K562 (cell line): ENCODE data around the gene EGR1. TPM values are rescaled to one million over a fixed set of nuclear protein-coding genes. Genes with fewer than 3 reads are reported as not detected.
"Not testable (repeated sequence)": the region's sequence is repeated elsewhere in the genome, so short reads cannot be mapped to it uniquely, and the experiment has no call there.

Experiments
- ATAC-seq: fragments of 200-7000 bp; cut with Tn5 transposase; 3 replicates; pipeline ENCODE4 v1.9.1; 2020; ENCODE audit warnings: moderate library complexity
- BruUV-seq: library from RNA; stranded (reverse); fragments of 400-500 nt; replicated peaks from 2 replicates; lab custom pipeline; 2021; lab: Mats Ljungman, UMichigan
- CTCF ChIA-PET: fragments of 300-600 bp; formaldehyde crosslinking; extraction: SDS; loops from one replicate; lab custom pipeline; 2021; ENCODE audit warnings: low intra/inter-chr PET ratio; lab: Yijun Ruan, JAX
- POLR2A ChIA-PET: fragments of 300-600, 350-650 bp; sonication (Branson Sonifier 250); formaldehyde crosslinking; extraction: SDS; loops from one replicate; lab custom pipeline; 2021; ENCODE audit warnings: antibody characterized with exemption, inconsistent platforms; lab: Yijun Ruan, JAX
- DNase-seq, 4 experiments: peaks; one replicate each; pipeline versions ENCODE4 v3.0.0 to v3.0.0-alpha.2; 2011 to 2018; ENCODE audit warnings: low spot score in 3 of 4, mixed read lengths in 3 of 4; ENCODE audit errors: extremely low read depth in 1 of 4
- FAIRE-seq: peaks from 2 replicates; lab custom pipeline; 2011; peaks lifted over from hg19 to GRCh38; lab: Jason Lieb, UNC
- H2AFZ ChIP-seq: 2 replicates; pipeline ENCODE4 v1.6.0; 2011; ENCODE audit warnings: low read depth, low read length, control low read depth, inconsistent platforms
- H3K27ac ChIP-seq: fragments of 200-600 bp; 3 replicates; pipeline ENCODE4 v1.8.0; 2011; ENCODE audit warnings: low read depth, mild to moderate bottlenecking, control low read depth, inconsistent platforms, low read length, moderate library complexity, mixed read lengths; ENCODE audit errors: extremely low read depth
- H3K27me3 ChIP-seq, 2 experiments: fragments of 300-600 bp in 1 of 2; 2 replicates in 1 of 2; 3 replicates in 1 of 2; pipeline versions ENCODE4 v1.6.0 to v1.8.0; 2011; ENCODE audit warnings: inconsistent platforms in 2 of 2, low read length in 2 of 2, mild to moderate bottlenecking in 1 of 2, mixed read lengths in 1 of 2, moderate library complexity in 1 of 2; ENCODE audit not compliant: control insufficient read depth in 2 of 2, insufficient read depth in 2 of 2
- H3K36me3 ChIP-seq: fragments of 300-600 bp; 3 replicates; pipeline ENCODE4 v1.8.0; 2011; ENCODE audit warnings: mild to moderate bottlenecking, low read length, inconsistent platforms; ENCODE audit not compliant: control insufficient read depth, insufficient read depth
- H3K4me1 ChIP-seq, 2 experiments: fragments of 200-600 bp in 1 of 2; replicated peaks in 1 of 2; 2 replicates in 1 of 2; 3 replicates in 1 of 2; pipeline versions ENCODE4 v1.5.1 to v1.8.0; 2011; ENCODE audit warnings: inconsistent platforms in 2 of 2, low read length in 2 of 2, mild to moderate bottlenecking in 1 of 2, mixed read lengths in 1 of 2, moderate library complexity in 1 of 2; ENCODE audit not compliant: control insufficient read depth in 2 of 2, insufficient read depth in 2 of 2
- H3K4me2 ChIP-seq: 2 replicates; pipeline ENCODE4 v1.6.1; 2011; ENCODE audit warnings: low read length, control low read depth, inconsistent platforms, mixed read lengths; ENCODE audit not compliant: insufficient read depth
- H3K4me3 ChIP-seq: fragments of 200-600 bp; sonication (generic), shearing (Covaris generic); 2 replicates; pipeline ENCODE4 v1.5.1; 2016; ENCODE audit warnings: control low read depth, inconsistent platforms
- H3K79me2 ChIP-seq: fragments of 200-600 bp; 3 replicates; pipeline ENCODE4 v1.8.0; 2011; ENCODE audit warnings: low read length, inconsistent platforms; ENCODE audit not compliant: control insufficient read depth, insufficient read depth
- H3K9ac ChIP-seq, 2 experiments: 2 replicates each; pipeline versions ENCODE4 v1.6.0 to v1.6.1; 2011; ENCODE audit warnings: low read depth in 2 of 2, low read length in 2 of 2, control low read depth in 1 of 2, inconsistent platforms in 1 of 2, mild to moderate bottlenecking in 1 of 2, mixed read lengths in 1 of 2; ENCODE audit not compliant: insufficient read depth in 1 of 2
- H3K9me1 ChIP-seq: one replicate; pipeline ENCODE4 v1.6.0; 2011; ENCODE audit warnings: inconsistent platforms, mild to moderate bottlenecking, low read length, moderate library complexity; ENCODE audit not compliant: control insufficient read depth, insufficient read depth
- H3K9me3 ChIP-seq: replicated peaks from 2 replicates; pipeline ENCODE4 v1.5.1; 2011; ENCODE audit warnings: low read depth, low read length, inconsistent platforms; ENCODE audit not compliant: control insufficient read depth, insufficient read depth
- H4K20me1 ChIP-seq: replicated peaks from 2 replicates; pipeline ENCODE4 v1.6.1; 2011; ENCODE audit warnings: low read length, inconsistent platforms, mixed read lengths; ENCODE audit not compliant: control insufficient read depth, insufficient read depth
- SETDB1 ChIP-seq: IDR thresholded peaks from one replicate; pipeline ENCODE4 v1.6.1; 2012; ENCODE audit warnings: low read length, control low read depth, inconsistent platforms
- ZNF431 ChIP-seq: sonication (generic); formaldehyde crosslinking; IDR thresholded peaks from 2 replicates; pipeline ENCODE4 v1.8.0; 2022; ENCODE audit warnings: mild to moderate bottlenecking, missing genetic modification reagents
- WGBS: fragments of 100-300 bp; shearing (Covaris generic); methylation state at CpG from one replicate; pipeline ENCODE4 v1.1.6; 2016; ENCODE audit warnings: low coverage, mixed read lengths; ENCODE audit not compliant: insufficient coverage; ENCODE audit errors: missing lambda C conversion rate; 5-methylcytosine and 5-hydroxymethylcytosine counted together
- in situ Hi-C: fragments of 300-500 bp; cut with MboI; formaldehyde crosslinking; loops from 4 replicates; pipeline ENCODE4 v1.15.0; 2018; ENCODE audit warnings: inconsistent platforms, mixed read lengths
- intact Hi-C: fragments of 100-400 bp; cut with micrococcal nuclease; formaldehyde crosslinking; loops from 2 replicates; pipeline ENCODE4 v1.14.2; 2022
- polyA plus RNA-seq, 8 experiments: library from polyadenylated mRNA; depleted of rRNA in 4 of 8; stranded (reverse) in 5 of 8; unstranded in 3 of 8; fragments of >200 nt; fragmentation: Nextera tagmentation in 2 of 8; fragmentation: Illumina TruSeq in 1 of 8; extraction: Ambion mirVana in 2 of 8; extraction: Trizol in 1 of 8; gene quantifications; 2 replicates each; pipeline versions ENCODE4 v1.2.1 to v1.2.3, GENCODE V29; 2011 to 2014; ENCODE audit warnings: inconsistent platforms in 1 of 8, missing spikeins in 1 of 8
- total RNA-seq, 7 experiments: library from RNA; depleted of rRNA in 6 of 7; stranded (reverse); fragments of >200 nt in 6 of 7; fragmentation: Illumina TruSeq in 2 of 7; extraction: Trizol in 2 of 7; gene quantifications; 2 replicates each; pipeline versions ENCODE4 v1.2.1 to v1.2.3, GENCODE V29; 2011 to 2021; ENCODE audit warnings: low replicate concordance in 1 of 7
- TF ChIP-seq, protein P1 (sequence below): fragments of 450-650 bp; formaldehyde crosslinking; IDR thresholded peaks from 2 replicates; pipeline ENCODE4 v1.4.0; 2020; ENCODE audit warnings: mild to moderate bottlenecking, moderate library complexity

The EGR1 gene
- total and polyA plus RNA-seq, 9 of the 15 experiments (the other 6 are each of a cell fraction or from before 2014, with no cell fraction given), result 1.3 to 132 (median 21.5) TPM

DNA sequence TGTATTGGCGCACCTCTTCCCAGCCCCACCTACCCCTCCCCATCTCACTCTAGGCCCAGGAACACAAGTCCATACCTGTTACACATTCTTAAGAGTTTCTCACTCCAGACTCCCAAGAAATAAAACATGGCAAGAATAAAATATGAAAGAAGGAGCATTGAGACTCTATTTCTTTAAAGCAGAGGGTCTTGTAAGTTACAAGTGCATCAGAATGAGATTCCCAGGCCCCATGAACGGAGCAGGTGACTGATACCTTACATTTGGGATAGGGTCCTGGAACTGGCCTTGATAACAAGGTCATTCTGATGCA is 5.7 kb downstream of the EGR1 start (continued):
- TF ChIP-seq, protein P1, sequence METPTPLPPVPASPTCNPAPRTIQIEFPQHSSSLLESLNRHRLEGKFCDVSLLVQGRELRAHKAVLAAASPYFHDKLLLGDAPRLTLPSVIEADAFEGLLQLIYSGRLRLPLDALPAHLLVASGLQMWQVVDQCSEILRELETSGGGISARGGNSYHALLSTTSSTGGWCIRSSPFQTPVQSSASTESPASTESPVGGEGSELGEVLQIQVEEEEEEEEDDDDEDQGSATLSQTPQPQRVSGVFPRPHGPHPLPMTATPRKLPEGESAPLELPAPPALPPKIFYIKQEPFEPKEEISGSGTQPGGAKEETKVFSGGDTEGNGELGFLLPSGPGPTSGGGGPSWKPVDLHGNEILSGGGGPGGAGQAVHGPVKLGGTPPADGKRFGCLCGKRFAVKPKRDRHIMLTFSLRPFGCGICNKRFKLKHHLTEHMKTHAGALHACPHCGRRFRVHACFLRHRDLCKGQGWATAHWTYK (CRISPR knock-in tag), result no peak

DNA sequence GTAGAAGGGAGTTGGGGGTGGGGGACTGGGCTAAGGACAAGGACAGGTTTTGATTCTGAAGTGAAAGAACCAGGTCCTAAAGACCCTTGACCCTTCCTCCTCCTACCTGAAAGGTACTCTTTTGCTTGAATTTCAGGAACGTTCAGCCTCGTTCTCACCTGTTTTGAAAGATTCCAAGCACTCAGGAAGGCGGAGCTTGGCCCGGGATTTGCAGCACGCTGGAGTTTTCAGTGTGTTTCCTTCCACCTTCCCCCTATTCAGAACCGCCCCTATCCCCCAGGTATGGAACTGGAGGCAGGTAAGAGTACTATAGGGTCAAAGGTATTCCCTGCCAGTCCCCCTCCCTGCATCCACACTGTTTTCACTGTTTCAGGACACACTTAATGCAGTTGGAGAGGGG is 7.1 kb downstream of the EGR1 start:
- peaks cover 22 to 31% of the 10 kb centered on the region in 2 experiments for H3K4me1 ChIP-seq
- TF ChIP-seq ZNF431 (CRISPR knock-in tag) (0 out of 2 replicates have a peak, but pooled peaks have one; percentile 40), SETDB1 (no peak)
- BruUV-seq, result no TSS peak
- DNase-seq, result no peak
- intact Hi-C loops, result no loop called here
- peaks cover 10% of the 10 kb centered on the region for H4K20me1 ChIP-seq
- no peaks in the 10 kb centered on the region for H3K27me3 ChIP-seq
- WGBS, result 48% methylated on average over 6 of the region's 6 CpGs
- no peak overlapping the region for H3K4me2 ChIP-seq
- H2AFZ ChIP-seq, result no peak overlapping the region
- no peak for FAIRE-seq
- no peak overlapping the region; a peak in 1 of 4 replicates for H3K9ac ChIP-seq
- no peak overlapping the region for H3K27ac ChIP-seq
- peaks cover 9% of the 10 kb centered on the region for H3K9me1 ChIP-seq
- H3K4me3 ChIP-seq, result no peak overlapping the region
- ATAC-seq, result no peak
- peaks cover 12% of the 10 kb centered on the region for H3K36me3 ChIP-seq
- H3K79me2 ChIP-seq, result peaks cover 12% of the 10 kb centered on the region
- ChIA-PET CTCF (no interaction called here), POLR2A (interaction anchor here (1.0 to 2.6 kb wide), 5 partner anchors 9 to 71 kb away, joined by 4 to 17 read pairs (median 4); partner anchors contain the start of gene ETF1)
- in situ Hi-C loops, result no loop called here
- no peaks in the 10 kb centered on the region for H3K9me3 ChIP-seq

DNA sequence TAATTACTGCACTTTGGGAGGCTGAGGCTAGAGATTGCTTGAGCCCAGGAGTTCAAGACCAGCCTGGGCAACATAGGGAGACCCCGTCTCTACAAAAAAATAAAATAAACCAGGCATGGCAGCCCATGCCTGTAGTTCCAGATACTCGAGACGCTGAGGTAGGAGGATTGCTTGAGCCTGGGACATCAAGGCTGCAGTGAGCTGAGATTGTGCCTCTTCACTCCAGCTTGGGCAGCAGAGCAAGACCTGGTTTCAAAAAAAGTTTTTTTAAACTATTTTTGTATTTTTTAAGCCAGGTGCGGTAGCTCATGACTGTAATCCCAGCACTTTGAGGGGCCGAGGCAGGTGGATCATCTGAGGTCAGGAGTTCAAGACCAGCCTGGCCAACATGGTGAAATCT is 7.9 kb downstream of the EGR1 start:
- H3K4me3 ChIP-seq, H3K36me3 ChIP-seq, H3K79me2 ChIP-seq, H3K9me1 ChIP-seq, H3K9me3 ChIP-seq, H3K27me3 ChIP-seq, H2AFZ ChIP-seq, CTCF ChIA-PET, H4K20me1 ChIP-seq, H3K9ac ChIP-seq, ATAC-seq, H3K27ac ChIP-seq, DNase-seq, BruUV-seq, in situ Hi-C loops, intact Hi-C loops, FAIRE-seq, H3K4me2 ChIP-seq: not testable (repeated sequence)
- WGBS, result 22% methylated on average over 5 of the region's 5 CpGs
- H3K4me1 ChIP-seq, result peaks cover 20 to 26% of the 10 kb centered on the region in 2 experiments
- POLR2A ChIA-PET, result interaction anchor here (0.6 to 2.6 kb wide), 8 partner anchors 8 to 69 kb away, joined by 4 to 17 read pairs (median 5); partner anchors contain the start of gene EGR1
